GM12874 (cell line): ENCODE data around the gene SAP30BP.

Source experiments
- TF ChIP-seq, protein P1 (sequence below): IDR thresholded peaks from 2 replicates; pipeline ENCODE4 v1.5.1; 2011; ENCODE audit warnings: low read depth, mild to moderate bottlenecking, control low read depth, low read length, moderate library complexity; ENCODE audit not compliant: insufficient read depth

SAP30BP gene

GRCh38 chr17:75706042-75706728 is 39.0 kb downstream of the SAP30BP start:
- TF ChIP-seq, protein P1, sequence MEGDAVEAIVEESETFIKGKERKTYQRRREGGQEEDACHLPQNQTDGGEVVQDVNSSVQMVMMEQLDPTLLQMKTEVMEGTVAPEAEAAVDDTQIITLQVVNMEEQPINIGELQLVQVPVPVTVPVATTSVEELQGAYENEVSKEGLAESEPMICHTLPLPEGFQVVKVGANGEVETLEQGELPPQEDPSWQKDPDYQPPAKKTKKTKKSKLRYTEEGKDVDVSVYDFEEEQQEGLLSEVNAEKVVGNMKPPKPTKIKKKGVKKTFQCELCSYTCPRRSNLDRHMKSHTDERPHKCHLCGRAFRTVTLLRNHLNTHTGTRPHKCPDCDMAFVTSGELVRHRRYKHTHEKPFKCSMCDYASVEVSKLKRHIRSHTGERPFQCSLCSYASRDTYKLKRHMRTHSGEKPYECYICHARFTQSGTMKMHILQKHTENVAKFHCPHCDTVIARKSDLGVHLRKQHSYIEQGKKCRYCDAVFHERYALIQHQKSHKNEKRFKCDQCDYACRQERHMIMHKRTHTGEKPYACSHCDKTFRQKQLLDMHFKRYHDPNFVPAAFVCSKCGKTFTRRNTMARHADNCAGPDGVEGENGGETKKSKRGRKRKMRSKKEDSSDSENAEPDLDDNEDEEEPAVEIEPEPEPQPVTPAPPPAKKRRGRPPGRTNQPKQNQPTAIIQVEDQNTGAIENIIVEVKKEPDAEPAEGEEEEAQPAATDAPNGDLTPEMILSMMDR, result no peak

DNA sequence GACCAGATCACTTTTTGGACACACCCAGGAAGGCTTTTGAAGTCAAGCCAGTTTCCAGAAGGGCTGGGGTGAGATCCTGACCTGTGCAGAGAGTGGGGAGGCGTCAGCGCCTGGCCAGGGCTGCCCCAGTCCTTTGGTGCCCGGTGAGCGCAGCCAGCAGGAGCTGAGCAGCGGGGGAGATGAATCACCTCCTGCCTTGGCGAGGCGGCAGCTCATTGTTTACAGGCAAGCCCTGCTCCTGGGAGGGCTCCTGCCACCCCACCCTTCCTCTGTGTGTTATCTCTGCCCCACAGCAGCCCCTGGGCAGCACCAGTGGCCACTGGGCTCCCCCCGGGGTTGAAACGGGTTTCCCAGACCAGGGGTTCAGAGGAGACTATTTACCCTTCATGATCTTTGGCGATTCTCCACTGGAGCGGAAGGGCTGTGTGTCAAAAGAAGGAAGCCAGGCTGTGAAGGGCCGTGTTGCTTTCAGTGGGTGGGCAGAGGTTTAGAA is 40.0 kb downstream of the SAP30BP start:
- TF ChIP-seq, protein P1, result no peak

DNA sequence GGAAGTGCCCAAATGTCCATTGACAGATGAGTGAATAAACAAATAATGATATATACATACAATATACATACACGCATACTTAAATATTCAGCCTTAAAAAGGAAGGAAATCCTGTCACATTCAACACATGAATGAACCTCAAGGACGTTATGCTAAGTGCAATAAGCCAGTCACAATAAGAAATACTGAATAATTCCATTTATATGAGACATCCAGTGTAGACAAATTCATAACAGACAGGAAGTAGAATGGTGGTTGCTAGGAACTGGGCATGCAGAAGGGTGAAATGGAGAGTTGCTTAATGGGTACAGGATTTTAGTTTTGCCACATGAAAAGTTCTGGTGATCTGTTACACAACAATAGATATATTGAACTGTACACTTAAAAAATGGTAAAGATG is 45.3 kb downstream of the SAP30BP start:
- TF ChIP-seq, protein P1, result no peak

DNA sequence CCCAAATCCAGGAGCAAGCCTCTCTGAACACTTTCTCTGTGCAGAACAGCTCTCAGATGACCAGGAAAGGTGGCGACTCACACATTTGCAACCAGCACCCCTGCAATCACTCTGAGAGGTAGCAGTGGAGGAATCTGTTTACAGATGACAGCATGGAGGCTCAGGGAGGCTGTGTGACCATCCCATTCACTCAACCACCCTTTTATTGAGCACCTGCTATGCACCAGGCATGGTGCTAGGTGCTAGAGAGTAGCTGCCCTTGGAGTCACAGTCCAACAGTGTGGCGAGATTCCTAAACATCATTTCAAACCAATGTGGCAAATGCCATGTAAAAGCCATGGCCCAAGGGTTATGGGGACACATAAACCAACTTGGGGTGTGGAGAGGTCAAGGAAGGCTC is 52.6 kb downstream of the SAP30BP start:
- TF ChIP-seq, protein P1, result no peak

DNA sequence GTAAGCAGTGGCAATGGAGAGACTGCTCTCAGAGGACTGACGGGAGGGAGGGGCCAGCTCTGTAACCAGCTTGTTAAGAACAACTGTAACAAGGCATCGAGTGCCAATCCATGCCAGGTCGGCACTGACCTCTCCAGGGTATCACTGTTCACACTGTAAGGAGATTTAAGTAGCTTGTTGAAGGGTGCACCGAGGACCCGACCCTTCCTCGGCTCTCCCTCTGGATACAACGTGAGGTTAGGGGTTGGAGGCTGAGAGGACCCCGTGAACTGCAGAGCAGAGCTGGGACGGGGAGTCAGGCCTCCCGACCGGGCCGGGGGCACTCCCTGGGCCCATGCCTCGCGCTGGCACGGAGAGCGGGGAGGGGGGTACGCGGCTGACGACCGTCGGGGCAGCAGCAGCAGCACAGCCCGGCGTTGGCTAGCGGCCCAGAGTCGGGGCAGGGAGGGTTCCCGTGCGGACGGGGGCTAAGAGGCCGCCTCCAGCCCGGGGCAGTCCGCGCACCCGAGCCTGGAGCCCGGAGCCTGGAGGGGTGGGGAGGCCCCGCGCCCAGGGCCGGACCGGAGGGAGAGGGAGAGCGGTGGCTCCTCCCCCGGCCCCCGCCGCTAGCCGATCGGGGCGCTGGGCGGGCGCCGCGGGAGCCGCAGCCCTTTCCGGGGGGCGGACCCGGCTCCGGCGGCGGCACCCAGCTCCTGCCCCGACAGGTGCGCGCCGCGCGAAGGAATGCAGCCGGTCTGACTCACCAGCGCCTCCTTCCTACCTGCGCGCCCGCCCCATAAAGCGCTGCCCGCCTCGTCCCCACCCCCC is 53.7 kb downstream of the SAP30BP start, which contains the start of gene ITGB4:
Gene ITGB4 (plus strand): TSS at position 804 of the 807 bp plus-strand sequence. CDS start 3,245 bp downstream, outside the sequence.
- TF ChIP-seq, protein P1, result no peak

DNA sequence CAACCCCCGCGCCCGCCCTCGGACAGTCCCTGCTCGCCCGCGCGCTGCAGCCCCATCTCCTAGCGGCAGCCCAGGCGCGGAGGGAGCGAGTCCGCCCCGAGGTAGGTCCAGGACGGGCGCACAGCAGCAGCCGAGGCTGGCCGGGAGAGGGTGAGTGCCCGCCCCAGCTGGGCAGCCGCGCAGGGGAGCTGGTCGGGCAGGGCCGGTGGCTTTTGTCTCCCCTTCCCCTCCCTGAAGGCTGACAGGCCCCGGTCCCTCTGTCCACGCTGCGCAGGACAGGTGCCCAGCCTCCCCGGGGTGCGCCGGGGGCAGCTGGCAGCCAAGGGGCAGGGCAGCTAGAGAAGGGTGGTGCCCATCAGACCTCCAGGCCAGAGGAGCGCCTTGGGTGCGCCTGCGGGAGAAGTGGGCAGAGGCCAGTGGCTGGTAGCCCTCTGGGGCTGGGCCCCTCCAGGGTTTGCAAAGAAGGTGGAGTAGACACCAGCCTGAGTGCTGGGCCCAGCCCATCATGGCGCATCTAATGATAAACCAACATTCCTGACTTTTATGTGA is 54.4 kb downstream of the SAP30BP start:
- TF ChIP-seq, protein P1, result no peak

DNA sequence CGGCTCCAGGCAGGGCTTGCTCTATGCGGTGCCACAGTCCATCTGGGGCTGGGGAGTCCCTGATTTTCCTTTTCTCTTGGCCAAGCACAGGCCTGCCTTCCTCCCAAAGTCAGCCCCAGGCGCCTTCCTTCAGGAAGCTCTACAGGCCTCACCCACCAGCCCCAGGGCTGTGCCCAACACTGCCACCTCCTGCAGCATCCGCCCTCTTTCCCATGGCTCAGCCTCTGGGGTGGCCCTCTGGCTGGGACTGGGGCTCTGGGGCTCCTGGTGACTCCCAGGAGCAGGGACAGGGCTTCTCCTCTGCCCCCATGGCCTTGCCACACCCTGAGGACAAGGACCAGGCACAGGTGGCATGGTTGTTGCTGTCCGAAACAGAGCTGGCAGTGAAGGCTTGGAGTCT is 54.9 kb downstream of the SAP30BP start:
- TF ChIP-seq, protein P1, result no peak
